ENCODE measurements around the gene CFAP20DC. TPM values are rescaled to one million over a fixed set of nuclear protein-coding genes. Genes with fewer than 3 reads are reported as not detected.
"Not testable (repeated sequence)": the region's sequence is repeated elsewhere in the genome, so short reads cannot be mapped to it uniquely, and the experiment has no call there.

Gene CFAP20DC
- total RNA-seq, 1 donor from 2014 or later, result 0.57 TPM

DNA sequence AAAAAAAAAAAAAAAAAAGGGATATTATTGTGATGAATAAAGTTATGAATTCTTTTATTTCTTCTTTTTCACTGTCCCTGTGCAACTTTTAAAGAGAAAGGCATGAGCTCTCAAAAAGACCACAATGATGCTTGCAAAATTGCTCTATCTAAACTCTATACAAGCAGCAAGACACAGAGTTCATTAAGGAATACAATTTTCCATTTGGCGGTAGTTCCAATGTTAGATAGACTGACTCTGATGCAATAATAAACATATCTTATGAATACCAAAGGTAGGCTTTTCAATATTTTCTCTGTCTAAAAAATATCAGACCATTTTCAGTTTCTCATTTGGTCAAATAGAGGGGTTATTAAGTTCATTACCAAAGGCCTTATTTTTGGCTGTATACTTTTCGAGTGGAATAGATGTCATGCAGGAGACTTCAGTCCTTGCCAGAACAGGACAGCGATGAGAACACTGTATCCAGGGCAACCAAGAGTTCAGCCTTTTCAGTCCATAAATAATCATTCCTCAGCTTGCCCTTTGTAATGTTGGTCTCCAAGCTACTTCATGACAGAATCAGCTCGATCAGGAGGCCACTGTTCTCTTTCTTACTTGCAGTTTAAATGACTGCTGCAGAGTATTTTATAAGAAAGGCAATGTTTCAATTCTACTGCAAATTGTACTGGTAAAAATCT, 220.4 kb downstream of the CFAP20DC start:
- Histone ChIP-seq H3K4me2 (ENCODE audit: low read length) (no peak overlapping the region), H3K36me3 (ENCODE audit: insufficient read depth, low read length) (no peaks in the 10 kb centered on the region), H3K4me1 (ENCODE audit: insufficient read depth, low read length) (no peaks in the 10 kb centered on the region), H3K4me3 (ENCODE audit: insufficient read depth, low read depth, low read length) (no peak overlapping the region), H2AFZ (ENCODE audit: low read depth, low read length) (no peak overlapping the region), H3K9me3 (ENCODE audit: insufficient read depth, low read depth, low read length) (no peaks in the 10 kb centered on the region), H4K20me1 (ENCODE audit: insufficient read depth, low read length) (no peaks in the 10 kb centered on the region), H3K27me3 (ENCODE audit: insufficient read depth, low read length) (no peaks in the 10 kb centered on the region), H3K9ac (ENCODE audit: low read length) (no peak overlapping the region), H3K27ac (ENCODE audit: low read depth, low read length) (no peak overlapping the region), H3K79me2 (ENCODE audit: insufficient read depth, low read length) (no peaks in the 10 kb centered on the region)
- H3K27ac Mint-ChIP-seq (ENCODE audit: unreplicated experiment), result no peak overlapping the region
- H3K36me3 Mint-ChIP-seq (ENCODE audit: low read depth, unreplicated experiment), result no peaks in the 10 kb centered on the region
- no peak overlapping the region for H3K4me3 Mint-ChIP-seq (ENCODE audit: unreplicated experiment)
- DNase-seq (ENCODE audit: low read depth) (peak; percentile 16), FAIRE-seq (no peak)
- no peaks in the 10 kb centered on the region for H3K27me3 Mint-ChIP-seq (ENCODE audit: low read depth, unreplicated experiment)
- no peaks in the 10 kb centered on the region for H3K4me1 Mint-ChIP-seq (ENCODE audit: low read depth, unreplicated experiment)
- no peak for TF ChIP-seq CTCF (IDR thresholded peaks at IDR 0.05; ENCODE audit: insufficient read depth, low read depth, low read length)
- no peak for TF ChIP-seq EZH2 (IDR thresholded peaks at IDR 0.05; ENCODE audit: insufficient read depth, low read length)
- H3K9me3 Mint-ChIP-seq (ENCODE audit: unreplicated experiment), result no peaks in the 10 kb centered on the region

DNA sequence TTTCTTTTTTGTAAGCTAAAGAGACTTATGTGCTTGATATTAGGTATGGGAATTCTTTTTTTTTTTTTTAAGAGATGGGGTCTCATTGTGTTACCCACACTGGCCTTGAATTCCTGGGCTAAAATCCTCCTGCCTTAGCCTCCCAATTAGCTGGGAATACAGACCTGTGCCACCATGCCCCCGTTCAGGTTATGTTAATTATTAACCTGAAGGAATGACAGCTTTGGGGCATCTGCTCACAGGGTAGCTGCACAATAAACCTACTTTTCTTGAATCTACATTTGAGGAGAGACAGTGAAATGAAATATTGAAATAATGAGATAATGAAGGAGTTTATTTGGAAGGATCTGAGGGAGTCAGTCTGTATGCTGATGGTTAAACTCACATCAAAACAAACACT, 225.0 kb downstream of the CFAP20DC start:
- no peaks in the 10 kb centered on the region for H3K9me3 Mint-ChIP-seq (ENCODE audit: unreplicated experiment)
- H4K20me1 ChIP-seq (ENCODE audit: insufficient read depth, low read length), result no peaks in the 10 kb centered on the region
- H3K79me2 ChIP-seq (ENCODE audit: insufficient read depth, low read length), result no peaks in the 10 kb centered on the region
- no peaks in the 10 kb centered on the region for H3K4me1 Mint-ChIP-seq (ENCODE audit: low read depth, unreplicated experiment)
- no peaks in the 10 kb centered on the region for H3K27me3 Mint-ChIP-seq (ENCODE audit: low read depth, unreplicated experiment)
- no peak overlapping the region for H3K4me3 ChIP-seq (ENCODE audit: insufficient read depth, low read depth, low read length)
- no peak overlapping the region for H2AFZ ChIP-seq (ENCODE audit: low read depth, low read length)
- no peak for FAIRE-seq
- no peaks in the 10 kb centered on the region for H3K4me1 ChIP-seq (ENCODE audit: insufficient read depth, low read length)
- no peaks in the 10 kb centered on the region for H3K9me3 ChIP-seq (ENCODE audit: insufficient read depth, low read depth, low read length)
- H3K36me3 ChIP-seq (ENCODE audit: insufficient read depth, low read length), result no peaks in the 10 kb centered on the region
- DNase-seq (ENCODE audit: low read depth), result no peak
- H3K36me3 Mint-ChIP-seq (ENCODE audit: low read depth, unreplicated experiment), result no peaks in the 10 kb centered on the region
- no peak overlapping the region for H3K27ac Mint-ChIP-seq (ENCODE audit: unreplicated experiment)
- no peak overlapping the region for H3K4me2 ChIP-seq (ENCODE audit: low read length)
- H3K27ac ChIP-seq (ENCODE audit: low read depth, low read length), result no peak overlapping the region
- H3K27me3 ChIP-seq (ENCODE audit: insufficient read depth, low read length), result no peaks in the 10 kb centered on the region
- no peak overlapping the region for H3K9ac ChIP-seq (ENCODE audit: low read length)
- H3K4me3 Mint-ChIP-seq (ENCODE audit: unreplicated experiment), result no peak overlapping the region
- TF ChIP-seq CTCF (IDR thresholded peaks at IDR 0.05; ENCODE audit: insufficient read depth, low read depth, low read length), result no peak
- no peak for TF ChIP-seq EZH2 (IDR thresholded peaks at IDR 0.05; ENCODE audit: insufficient read depth, low read length)

GRCh38 chr3:58824285-58824684, 225.5 kb downstream of the CFAP20DC start:
- TF ChIP-seq CTCF (IDR thresholded peaks at IDR 0.05; ENCODE audit: insufficient read depth, low read depth, low read length), result peak; percentile 84
- TF ChIP-seq EZH2 (IDR thresholded peaks at IDR 0.05; ENCODE audit: insufficient read depth, low read length), result no peak
- FAIRE-seq (no peak), DNase-seq (ENCODE audit: low read depth) (peak; percentile 30)
- H3K9me3 ChIP-seq (ENCODE audit: insufficient read depth, low read depth, low read length), result no peaks in the 10 kb centered on the region
- no peaks in the 10 kb centered on the region for H3K27me3 ChIP-seq (ENCODE audit: insufficient read depth, low read length)
- no peaks in the 10 kb centered on the region for H3K36me3 Mint-ChIP-seq (ENCODE audit: low read depth, unreplicated experiment)
- H4K20me1 ChIP-seq (ENCODE audit: insufficient read depth, low read length), result no peaks in the 10 kb centered on the region
- H3K4me3 ChIP-seq (ENCODE audit: insufficient read depth, low read depth, low read length), result no peak overlapping the region
- H3K9me3 Mint-ChIP-seq (ENCODE audit: unreplicated experiment), result no peaks in the 10 kb centered on the region
- H3K36me3 ChIP-seq (ENCODE audit: insufficient read depth, low read length), result no peaks in the 10 kb centered on the region
- H3K9ac ChIP-seq (ENCODE audit: low read length), result no peak overlapping the region
- no peaks in the 10 kb centered on the region for H3K27me3 Mint-ChIP-seq (ENCODE audit: low read depth, unreplicated experiment)
- H3K4me3 Mint-ChIP-seq (ENCODE audit: unreplicated experiment), result no peak overlapping the region
- H2AFZ ChIP-seq (ENCODE audit: low read depth, low read length), result no peak overlapping the region
- no peaks in the 10 kb centered on the region for H3K4me1 ChIP-seq (ENCODE audit: insufficient read depth, low read length)
- H3K4me1 Mint-ChIP-seq (ENCODE audit: low read depth, unreplicated experiment), result no peaks in the 10 kb centered on the region
- H3K79me2 ChIP-seq (ENCODE audit: insufficient read depth, low read length), result no peaks in the 10 kb centered on the region
- peak overlapping the region; percentile 16 for H3K27ac Mint-ChIP-seq (ENCODE audit: unreplicated experiment)
- no peak overlapping the region for H3K27ac ChIP-seq (ENCODE audit: low read depth, low read length)
- H3K4me2 ChIP-seq (ENCODE audit: low read length), result no peak overlapping the region

DNA sequence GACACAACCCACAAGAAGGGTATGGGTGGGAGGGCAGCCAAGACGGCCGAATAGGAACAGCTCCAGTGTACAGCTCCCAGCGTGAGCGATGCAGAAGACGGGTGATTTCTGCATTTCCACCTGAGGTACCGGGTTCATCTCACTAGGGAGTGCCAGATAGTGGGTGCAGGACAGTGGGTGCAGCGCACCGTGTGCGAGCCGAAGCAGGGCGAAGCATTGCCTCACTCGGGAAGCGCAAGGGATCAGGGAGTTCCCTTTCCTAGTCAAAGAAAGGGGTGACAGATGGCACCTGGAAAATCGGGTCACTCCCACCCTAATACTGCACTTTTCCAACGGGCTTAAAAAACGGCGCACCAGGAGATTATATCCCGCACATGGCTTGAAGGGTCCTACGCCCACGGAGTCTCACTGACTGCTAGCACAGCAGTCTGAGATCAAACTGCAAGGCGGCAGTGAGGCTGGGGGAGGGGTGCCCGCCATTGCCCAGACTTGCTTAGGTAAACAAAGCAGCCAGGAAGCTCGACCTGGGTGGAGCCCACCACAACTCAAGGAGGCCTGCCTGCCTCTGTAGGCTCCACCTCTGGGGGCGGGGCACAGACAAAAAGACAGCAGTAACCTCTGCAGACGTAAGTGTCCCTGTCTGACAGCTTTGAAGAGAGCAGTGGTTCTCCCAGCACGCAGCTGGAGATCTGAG, 243.1 kb downstream of the CFAP20DC start:
- not testable (repeated sequence) for H3K36me3 ChIP-seq (ENCODE audit: insufficient read depth, low read length); H3K4me1 ChIP-seq (ENCODE audit: insufficient read depth, low read length); H4K20me1 ChIP-seq (ENCODE audit: insufficient read depth, low read length); H3K27ac Mint-ChIP-seq (ENCODE audit: unreplicated experiment); H3K9ac ChIP-seq (ENCODE audit: low read length); H3K4me2 ChIP-seq (ENCODE audit: low read length); H3K4me3 Mint-ChIP-seq (ENCODE audit: unreplicated experiment); H3K27ac ChIP-seq (ENCODE audit: low read depth, low read length); H3K27me3 Mint-ChIP-seq (ENCODE audit: low read depth, unreplicated experiment); H3K9me3 ChIP-seq (ENCODE audit: insufficient read depth, low read depth, low read length); H3K4me3 ChIP-seq (ENCODE audit: insufficient read depth, low read depth, low read length); H3K27me3 ChIP-seq (ENCODE audit: insufficient read depth, low read length); H3K4me1 Mint-ChIP-seq (ENCODE audit: low read depth, unreplicated experiment); H3K9me3 Mint-ChIP-seq (ENCODE audit: unreplicated experiment); DNase-seq (ENCODE audit: low read depth); FAIRE-seq; H2AFZ ChIP-seq (ENCODE audit: low read depth, low read length); H3K36me3 Mint-ChIP-seq (ENCODE audit: low read depth, unreplicated experiment); H3K79me2 ChIP-seq (ENCODE audit: insufficient read depth, low read length)
